Right lobe of liver (tissue), 6 donors: ENCODE results near the gene RBM25. TPM values are rescaled to one million over a fixed set of nuclear protein-coding genes. Genes with fewer than 3 reads are reported as not detected.

ENCODE experiments used
- ATAC-seq, 4 donors: fragments of 200-7000 bp; cut with Tn5 transposase; one replicate each; pipeline ENCODE4 v1.9.1; 2020; ENCODE audit warnings: mild to moderate bottlenecking in 4 of 4, moderate library complexity in 4 of 4
- DNase-seq, 3 donors: peaks; one replicate each; pipeline ENCODE4 v3.0.0-alpha.2; 2020
- H3K27ac ChIP-seq, 3 donors: fragments of 200-600 bp; one replicate each; pipeline ENCODE4 v1.8.0; 2022
- H3K27me3 ChIP-seq, 2 donors: fragments of 200-600 bp; one replicate each; pipeline ENCODE4 v1.8.0; 2022
- H3K36me3 ChIP-seq, 4 donors: fragments of 200-600 bp; sonication (generic) in 1 of 4; one replicate each; pipeline versions ENCODE4 v1.5.1 to v1.8.0; 2017 to 2022; ENCODE audit warnings: control low read depth in 1 of 4
- H3K4me1 ChIP-seq, 4 donors: fragments of 200-600 bp; sonication (generic) in 1 of 4; one replicate each; pipeline versions ENCODE4 v1.5.1 to v1.8.0; 2017 to 2022; ENCODE audit warnings: control low read depth in 1 of 4
- H3K4me3 ChIP-seq, 3 donors: fragments of 200-600 bp; one replicate each; pipeline ENCODE4 v1.8.0; 2022
- H3K9me3 ChIP-seq, 4 donors: fragments of 200-600 bp; sonication (generic) in 1 of 4; one replicate each; pipeline versions ENCODE4 v1.5.1 to v1.8.0; 2017 to 2022; ENCODE audit warnings: control low read depth in 1 of 4
- CTCF ChIP-seq, 4 donors: fragments of 200-600 bp in 3 of 4; fragments of 450-650 bp in 1 of 4; IDR thresholded peaks; one replicate each; pipeline versions ENCODE4 v1.5.1 to v1.8.0; 2016 to 2022; ENCODE audit warnings: antibody characterized with exemption in 4 of 4, mild to moderate bottlenecking in 2 of 4
- POLR2A ChIP-seq: fragments of 450-650 bp; IDR thresholded peaks from one replicate; pipeline ENCODE4 v1.6.1; 2017; ENCODE audit warnings: antibody characterized with exemption, mild to moderate bottlenecking
- WGBS: methylation state at CpG from one replicate; pipeline ENCODE4 v1.1.6; 2018; ENCODE audit warnings: low coverage, low lambda C conversion rate; ENCODE audit not compliant: insufficient coverage; ENCODE audit errors: missing lambda C conversion rate; 5-methylcytosine and 5-hydroxymethylcytosine counted together
- intact Hi-C, 2 donors: fragments of 100-400 bp; cut with DNase I; formaldehyde crosslinking; loops; one replicate each; pipeline versions ENCODE4 v1.11.2 to v1.14.1; 2022
- total RNA-seq, 6 experiments: library from RNA; depleted of rRNA in 2 of 6; stranded (reverse); fragments of >200 nt in 2 of 6; fragmentation: NEBNext Ultra II Directional in 3 of 6; extraction: Animal tissue kit (Norgen Biotek cat#: 25700) in 3 of 6; gene quantifications; one replicate each; pipeline versions ENCODE4 v1.1.0 to v1.2.4, GENCODE V29; 2016 to 2023
- donor health status: DM: no; HTN: yes; CAD: no.
- donor health status: DM: no; HTN: no; CAD: no.
- donor health status: DM: no; HTN: no; CAD: no.
- donor health status: DM: no; HTN: yes; CAD: no.
- donor health status: DM: no; HTN: yes; CAD: no.

The RBM25 gene
- total RNA-seq, 6 experiments from 2014 or later, result 16.3 to 29.1 (median 22.8) TPM

GRCh38 chr14:73057944-73058223 is 450 bp upstream of the RBM25 start:
- H3K36me3 ChIP-seq, result no peaks in the 10 kb centered on the region
- H3K9me3 ChIP-seq, result no peaks in the 10 kb centered on the region
- no peaks in the 10 kb centered on the region for H3K27me3 ChIP-seq
- peak overlapping the region; percentile 70 to 89 (median 88) for H3K4me3 ChIP-seq
- DNase-seq (no peak), ATAC-seq (peak in 1 of 4 donors; percentile 13)
- H3K27ac ChIP-seq, result peak overlapping the region; percentile 91 to 95 (median 91)
- TF ChIP-seq CTCF (IDR thresholded peaks at IDR 0.05) (peak in 1 of 4 donors; percentile 6), POLR2A (no peak)
- WGBS, result 5% methylated on average over 8 of the region's 8 CpGs
- intact Hi-C loops, result no loop called here
- H3K4me1 ChIP-seq, result peaks cover 0 to 15% (median 7%) of the 10 kb centered on the region in 4 donors

GRCh38 chr14:73058922-73059673 is 764 bp downstream of the RBM25 start:
- Histone ChIP-seq H3K4me1 (peaks cover 0 to 15% (median 7%) of the 10 kb centered on the region in 4 donors), H3K9me3 (no peaks in the 10 kb centered on the region), H3K4me3 (peak overlapping the region; percentile 70 to 89 (median 88)), H3K27ac (peak overlapping the region; percentile 91 to 95 (median 91)), H3K36me3 (no peaks in the 10 kb centered on the region), H3K27me3 (no peaks in the 10 kb centered on the region)
- 0% methylated on average over 26 of the region's 27 CpGs for WGBS
- ATAC-seq (peak; percentile 34 to 46 (median 36)), DNase-seq (peak in 2 of 3 donors; percentile 45 to 61)
- intact Hi-C loops, result no loop called here
- no peak for TF ChIP-seq CTCF (IDR thresholded peaks at IDR 0.05)

- TF ChIP-seq CTCF (IDR thresholded peaks at IDR 0.05) (no peak), POLR2A (no peak)
- Histone ChIP-seq H3K27ac (no peak overlapping the region), H3K4me1 (no peaks in the 10 kb centered on the region), H3K9me3 (no peaks in the 10 kb centered on the region), H3K36me3 (peaks cover 5 to 38% (median 9%) of the 10 kb centered on the region in 4 donors), H3K27me3 (no peaks in the 10 kb centered on the region), H3K4me3 (no peak overlapping the region)
- intact Hi-C loops, result no loop called here
- 100% methylated on average over 4 of the region's 4 CpGs for WGBS
- no peak for DNase-seq
- no peak for ATAC-seq
Measured at GRCh38 chr14:73069585-73069984, 11.3 kb downstream of the RBM25 start.

GRCh38 chr14:73091044-73091443 is 32.7 kb downstream of the RBM25 start:
- no peaks in the 10 kb centered on the region for H3K27me3 ChIP-seq
- H3K36me3 ChIP-seq, result peaks cover 7 to 46% (median 26%) of the 10 kb centered on the region in 4 donors
- intact Hi-C loops, result no loop called here
- H3K27ac ChIP-seq, result no peak overlapping the region
- 71% methylated on average over 1 of the region's 2 CpGs for WGBS
- ATAC-seq (peak in 2 of 4 donors; percentile 37 to 56), DNase-seq (no peak)
- TF ChIP-seq POLR2A (no peak), CTCF (IDR thresholded peaks at IDR 0.05) (no peak)
- no peaks in the 10 kb centered on the region for H3K9me3 ChIP-seq
- H3K4me1 ChIP-seq, result no peaks in the 10 kb centered on the region
- no peak overlapping the region for H3K4me3 ChIP-seq
